Activated CD4-positive, alpha-beta T cell treated with anti-CD3 and anti-CD28 coated beads, Interleukin-2, amount 50 U/mL, for 48 hours (primary cell): ENCODE measurements around the gene NRP2.

Experiments used
- DNase-seq, 2 experiments: peaks; one replicate each; pipeline ENCODE4 v3.0.0-alpha.2; 2020

The NRP2 gene

DNA sequence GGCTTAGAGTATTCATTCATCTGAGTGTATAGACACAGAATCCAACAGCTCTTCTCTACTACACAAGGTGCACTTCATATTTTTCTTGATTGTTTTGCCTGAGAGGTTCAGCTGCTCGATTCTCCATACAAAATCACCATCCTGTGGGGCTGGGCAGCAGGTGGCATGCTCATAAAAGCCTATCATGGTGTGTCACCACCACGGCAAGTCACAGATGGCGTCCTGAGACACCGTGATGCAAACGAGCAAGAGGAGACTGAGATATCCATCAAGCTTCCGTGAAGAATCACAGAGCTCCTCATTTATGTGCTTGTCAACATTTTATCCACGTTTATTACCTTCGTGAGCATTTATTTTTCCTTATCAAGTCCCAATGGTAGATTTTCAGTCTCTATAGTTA lies 22.4 kb upstream of the NRP2 start:
- no peak for DNase-seq

- DNase-seq = peak; percentile 37 to 49
These were observed 21.7 kb upstream of the NRP2 start for GRCh38 chr2:205660521-205661124.

DNA sequence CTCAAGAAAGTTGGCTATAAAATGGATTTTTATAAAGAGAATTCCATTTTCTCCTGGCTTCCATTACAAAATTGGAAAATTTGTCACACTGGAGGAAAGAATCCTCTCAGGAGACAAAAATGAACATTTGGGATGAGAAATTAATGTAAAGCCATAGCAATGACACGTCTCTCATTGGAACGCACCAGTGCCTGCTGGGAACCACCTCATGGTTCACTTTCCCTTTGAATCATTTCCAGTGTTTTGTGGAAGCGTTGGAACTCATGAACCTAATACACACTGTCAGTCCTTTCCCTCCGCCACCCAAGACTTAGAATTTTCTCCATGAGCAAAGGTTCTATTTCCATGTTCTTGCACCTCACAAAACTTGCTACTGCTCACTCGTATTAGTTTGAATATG lies 21.0 kb upstream of the NRP2 start:
- DNase-seq = no peak

GRCh38 chr2:205662206-205662965 lies 19.9 kb upstream of the NRP2 start:
- DNase-seq = no peak

DNA sequence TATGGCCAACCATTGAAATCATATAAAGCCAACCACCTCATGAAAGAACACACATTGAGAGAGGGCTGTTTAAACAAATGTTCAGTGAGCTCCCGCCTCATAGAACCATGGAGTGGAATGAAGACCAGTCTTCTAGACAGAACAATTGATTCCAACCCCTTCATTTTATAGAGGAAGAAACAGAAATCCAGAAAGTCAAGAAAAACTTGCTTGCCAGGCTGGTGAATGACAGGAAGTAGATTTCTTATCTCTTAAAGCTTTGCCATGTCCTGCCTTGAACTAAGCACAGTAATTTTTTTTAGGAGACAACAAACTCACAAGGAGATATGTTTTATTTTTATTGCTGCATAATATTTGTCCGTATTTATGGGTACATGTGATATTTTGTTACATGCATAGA lies 16.5 kb upstream of the NRP2 start:
- DNase-seq = no peak

DNA sequence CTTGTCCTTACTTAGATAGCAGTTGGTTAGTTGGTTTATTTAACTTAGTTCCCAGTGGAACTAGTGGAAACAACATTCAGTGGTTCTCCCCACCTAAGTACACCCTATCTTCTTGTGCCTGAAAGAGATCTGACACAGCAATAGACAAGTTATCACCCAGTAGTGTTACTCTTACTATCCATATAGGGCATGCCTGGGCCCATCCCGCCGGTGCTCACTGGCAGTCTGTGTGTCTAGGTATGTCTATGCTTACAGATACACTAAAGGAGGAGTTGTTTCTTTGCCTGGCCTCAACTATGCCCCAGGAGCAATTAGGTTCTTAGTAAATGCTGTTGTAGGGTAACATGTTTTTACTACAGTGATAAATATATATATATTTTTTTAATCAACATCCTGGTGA lies 12.0 kb upstream of the NRP2 start:
- DNase-seq = no peak

DNA sequence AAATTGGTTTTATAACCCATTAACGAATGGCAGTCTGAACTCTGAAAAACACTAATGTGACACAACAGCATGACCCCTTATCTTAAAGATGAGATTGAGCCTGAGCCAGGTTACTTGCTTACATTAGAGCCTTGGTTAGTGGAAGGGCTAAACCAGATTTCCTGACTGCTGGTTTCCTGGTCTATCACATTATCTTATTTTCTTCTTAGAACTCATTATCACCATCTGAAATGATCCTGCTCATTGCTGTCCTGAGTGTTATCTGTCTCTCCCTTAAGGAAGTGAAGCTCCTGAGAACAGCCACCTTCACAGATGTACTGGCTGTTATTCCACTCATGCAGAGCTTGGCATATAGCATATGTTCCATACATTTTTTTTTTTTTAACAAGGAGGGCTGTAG lies 9.0 kb upstream of the NRP2 start:
- DNase-seq = no peak

DNA sequence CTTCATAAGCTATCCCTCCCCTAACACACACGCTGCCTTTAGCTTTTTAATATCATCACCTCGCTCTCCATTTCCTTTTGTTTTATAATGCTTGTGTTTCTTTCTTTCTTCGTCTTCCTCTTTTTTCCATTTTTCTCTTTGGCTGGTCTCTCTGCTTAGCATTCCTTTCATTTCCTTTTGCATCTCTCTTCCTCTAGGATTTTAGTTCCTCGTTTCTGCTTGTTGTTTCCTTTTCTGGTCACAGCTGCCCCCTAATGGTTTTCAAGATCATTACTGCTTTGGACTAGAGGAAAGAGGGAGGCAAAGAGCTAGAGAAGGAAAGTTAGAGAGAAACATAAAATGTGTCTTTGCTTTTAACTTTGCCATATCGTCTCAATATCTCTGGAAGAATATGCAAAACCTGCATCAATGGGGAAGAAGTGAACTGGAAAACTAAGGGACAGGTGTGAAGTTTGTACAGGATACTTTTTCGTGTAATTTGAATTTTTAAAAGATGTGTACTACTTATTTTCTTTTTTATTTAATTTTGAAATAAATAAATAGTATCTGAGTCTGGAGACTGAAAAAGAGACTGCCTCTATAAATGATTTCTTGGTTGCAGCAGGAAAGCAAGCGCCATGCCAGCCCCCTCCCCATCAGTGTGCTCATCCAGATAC lies 6.3 kb upstream of the NRP2 start:
- no peak for DNase-seq

- DNase-seq = no peak
These were observed 3.7 kb upstream of the NRP2 start for GRCh38 chr2:205678541-205679142.

DNA sequence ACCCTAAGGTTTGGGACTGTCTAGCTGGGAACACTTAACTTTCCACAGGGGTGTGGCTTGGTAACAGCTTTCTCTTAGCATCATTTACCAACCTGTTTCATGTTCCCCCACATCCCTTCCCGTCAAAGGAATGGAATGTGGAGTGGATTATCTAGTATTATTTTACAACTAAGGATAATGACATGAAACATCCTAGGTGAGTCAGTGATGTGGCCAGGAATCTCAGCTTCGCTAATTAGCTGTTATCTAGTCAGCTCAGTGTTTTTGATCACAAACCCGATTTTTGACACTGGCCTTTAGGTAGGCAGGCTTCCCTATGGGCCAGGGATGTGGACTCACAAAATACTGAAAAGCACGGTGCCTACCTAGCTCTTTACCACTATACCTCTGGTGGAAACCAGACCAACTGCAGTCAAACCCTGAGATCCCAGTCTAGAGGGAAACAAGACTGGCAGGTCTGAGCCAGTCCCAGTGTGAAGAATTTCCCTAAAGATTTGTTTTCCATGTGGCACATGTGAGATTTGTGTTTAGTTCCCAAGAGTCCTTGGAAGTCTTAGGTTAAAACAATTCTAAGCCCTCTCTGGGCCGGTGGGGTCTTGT lies 2.8 kb upstream of the NRP2 start:
- no peak for DNase-seq

DNA sequence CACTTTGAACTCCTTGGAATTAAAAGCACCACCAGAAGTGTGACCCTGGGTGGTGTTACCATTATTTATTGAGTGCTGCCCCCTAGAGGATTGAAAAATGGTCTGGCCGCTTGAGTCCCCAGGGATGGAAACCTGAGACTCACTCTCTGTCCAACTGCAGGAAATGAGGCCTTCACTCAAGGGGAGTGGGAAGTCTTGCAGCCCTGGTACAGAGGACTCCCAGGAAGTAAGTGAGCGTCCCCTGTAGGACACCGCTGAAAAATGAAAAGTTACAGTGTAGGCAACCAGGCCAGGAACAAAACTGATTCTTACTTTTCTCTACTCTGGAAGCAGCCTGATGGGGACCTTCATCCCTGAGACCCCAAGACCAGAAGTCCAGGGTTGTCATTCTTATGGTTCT lies 2.2 kb upstream of the NRP2 start:
- peak; percentile 56 to 63 for DNase-seq

DNA sequence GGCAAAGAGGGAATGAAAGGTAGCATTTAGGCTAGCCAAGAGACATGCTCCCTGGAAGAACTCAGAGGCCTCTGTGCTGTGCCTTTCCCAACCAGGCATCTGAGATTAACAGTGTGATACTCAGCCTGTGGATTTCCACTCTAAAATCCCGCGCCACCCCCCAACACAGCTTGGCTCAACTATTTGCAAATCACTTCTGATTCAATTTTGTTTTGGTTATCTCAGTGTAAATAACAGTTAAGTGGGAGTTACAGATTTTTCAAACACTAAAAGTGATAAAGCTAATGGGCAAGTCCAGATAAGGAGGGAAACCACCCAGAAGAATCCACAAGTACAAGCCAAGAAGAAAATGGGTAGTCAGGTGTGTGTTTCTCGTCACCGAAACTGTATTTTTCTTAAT lies 1.4 kb upstream of the NRP2 start:
- DNase-seq = no peak

GRCh38 chr2:205681401-205682238 lies 681 bp upstream of the NRP2 start:
- DNase-seq = peak in 1 of 2 experiments; percentile 20

DNA sequence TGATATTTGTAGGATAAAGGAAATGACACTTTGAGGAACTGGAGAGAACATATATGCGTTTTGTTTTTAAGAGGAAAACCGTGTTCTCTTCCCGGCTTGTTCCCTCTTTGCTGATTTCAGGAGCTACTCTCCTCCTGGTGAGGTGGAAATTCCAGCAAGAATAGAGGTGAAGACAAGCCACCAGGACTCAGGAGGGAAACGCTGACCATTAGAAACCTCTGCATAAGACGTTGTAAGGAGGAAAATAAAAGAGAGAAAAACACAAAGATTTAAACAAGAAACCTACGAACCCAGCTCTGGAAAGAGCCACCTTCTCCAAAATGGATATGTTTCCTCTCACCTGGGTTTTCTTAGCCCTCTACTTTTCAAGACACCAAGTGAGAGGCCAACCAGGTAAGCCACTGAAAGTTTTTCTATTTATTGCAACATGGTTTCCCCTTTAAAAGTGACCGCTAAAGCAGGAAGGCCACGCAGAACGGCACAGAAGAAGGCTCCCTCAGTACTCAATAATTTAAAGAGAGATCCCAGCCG lies 735 bp downstream of the NRP2 start:
- no peak for DNase-seq

DNA sequence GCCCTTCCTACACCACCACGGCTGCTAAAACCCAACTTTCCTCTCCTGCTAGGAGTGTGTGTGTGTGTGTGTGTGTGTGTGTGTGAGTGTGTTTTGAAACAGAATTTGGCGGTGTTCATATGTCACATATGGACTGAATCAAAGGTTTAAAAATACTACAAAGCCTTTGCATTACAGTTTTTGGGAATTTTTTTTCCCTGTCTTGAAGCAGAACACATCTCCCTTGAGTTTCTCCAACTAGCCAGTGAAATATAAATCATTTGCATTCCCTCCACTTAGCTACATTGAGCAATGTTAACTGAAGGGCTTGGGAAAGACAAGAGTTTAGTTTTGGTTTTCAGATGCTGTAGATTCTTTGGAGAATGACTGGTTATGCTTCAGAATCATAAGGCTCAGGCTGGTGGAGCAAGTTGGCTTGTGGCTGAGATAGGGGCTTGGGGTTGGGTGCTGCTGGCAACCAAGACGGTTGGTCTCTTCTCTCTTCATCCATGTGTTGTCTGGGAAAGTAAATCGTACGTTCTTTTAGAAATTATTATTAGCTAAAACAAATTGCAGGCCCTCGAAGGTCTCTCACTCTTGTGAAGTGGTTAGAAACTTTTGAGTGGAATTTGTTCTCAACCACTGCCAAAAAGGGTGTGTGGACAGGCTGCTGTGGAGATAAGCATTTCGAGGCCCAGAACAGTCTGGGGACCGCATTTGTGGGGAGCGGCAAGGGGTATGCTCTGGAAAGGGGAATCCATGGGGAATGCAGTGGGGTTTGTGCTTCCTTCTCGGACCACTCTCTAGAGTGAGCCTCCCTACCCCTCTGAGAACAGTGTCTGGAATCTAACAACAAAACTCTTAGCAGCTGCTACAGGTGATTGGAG lies 1.4 kb downstream of the NRP2 start:
- DNase-seq = no peak

DNA sequence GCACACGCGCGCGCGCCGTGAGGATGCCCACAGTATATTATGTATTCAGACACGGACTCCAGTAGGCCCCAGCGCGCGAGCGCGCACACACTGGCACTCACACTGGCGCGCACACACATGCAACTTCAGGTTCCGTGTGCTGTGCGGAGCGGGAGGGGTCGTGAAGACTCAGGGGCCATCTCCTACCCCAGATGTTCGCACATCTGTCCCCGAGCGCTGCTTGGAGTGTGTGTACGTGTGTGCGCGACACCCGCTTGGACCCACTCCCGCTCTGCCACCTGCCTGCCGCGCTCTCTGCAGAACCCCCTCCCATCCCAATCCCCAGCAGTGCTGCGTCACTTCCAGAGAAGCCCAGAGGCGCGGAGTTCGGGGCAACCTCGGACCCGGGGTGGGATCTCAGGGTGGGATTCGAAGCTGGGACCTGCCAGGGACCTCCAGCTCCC lies 2.6 kb downstream of the NRP2 start:
- DNase-seq = no peak

- DNase-seq = peak; percentile 18 to 32
These were observed 3.2 kb downstream of the NRP2 start for GRCh38 chr2:205685314-205686055.

DNA sequence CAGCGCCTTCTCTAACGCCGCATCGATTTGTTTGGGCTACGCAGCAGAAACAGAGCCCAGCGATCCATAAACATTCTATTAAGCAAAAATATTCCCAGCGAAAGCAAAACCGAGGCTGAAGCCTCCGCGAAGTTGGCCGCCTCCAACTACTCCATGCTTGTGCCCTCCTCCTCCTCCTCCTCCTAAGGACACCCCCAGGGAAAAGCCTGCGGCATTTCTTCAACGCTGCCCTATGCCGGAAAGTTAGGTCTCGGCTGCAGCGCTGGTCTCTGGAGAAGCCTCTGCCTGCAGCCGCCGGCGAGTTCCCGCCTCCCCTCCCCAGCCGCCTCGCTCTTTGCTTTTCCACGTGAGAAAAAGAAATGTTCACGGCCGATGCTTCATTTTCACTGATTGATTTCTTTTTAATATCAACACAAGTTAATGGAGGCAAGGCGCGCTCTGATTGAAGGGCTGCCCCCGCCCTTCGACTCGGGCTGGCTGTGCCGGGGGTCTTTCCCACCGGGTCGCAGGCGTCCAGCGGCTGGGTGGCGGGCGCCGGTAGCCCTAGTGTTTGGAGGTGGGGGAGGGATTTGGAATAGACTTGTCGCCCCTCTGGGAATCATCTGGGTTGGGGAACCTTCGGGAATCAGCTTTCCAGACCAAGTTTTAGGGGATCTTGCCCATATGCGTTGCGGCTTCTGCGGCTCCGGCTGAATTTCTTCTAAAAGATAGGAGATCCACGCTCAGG lies 3.9 kb downstream of the NRP2 start:
- DNase-seq = peak in 1 of 2 experiments; percentile 19

- DNase-seq = no peak
These were observed 4.7 kb downstream of the NRP2 start for GRCh38 chr2:205686783-205687640.
